GM19099 (cell line): Measurements from ENCODE around the gene CYYR1.

Source experiments
- POLR2A ChIP-seq: IDR thresholded peaks from 3 replicates; pipeline ENCODE4 v1.6.1; 2011; ENCODE audit warnings: low read depth; ENCODE audit not compliant: insufficient read length; ENCODE audit errors: extremely low read depth

CYYR1 gene

DNA sequence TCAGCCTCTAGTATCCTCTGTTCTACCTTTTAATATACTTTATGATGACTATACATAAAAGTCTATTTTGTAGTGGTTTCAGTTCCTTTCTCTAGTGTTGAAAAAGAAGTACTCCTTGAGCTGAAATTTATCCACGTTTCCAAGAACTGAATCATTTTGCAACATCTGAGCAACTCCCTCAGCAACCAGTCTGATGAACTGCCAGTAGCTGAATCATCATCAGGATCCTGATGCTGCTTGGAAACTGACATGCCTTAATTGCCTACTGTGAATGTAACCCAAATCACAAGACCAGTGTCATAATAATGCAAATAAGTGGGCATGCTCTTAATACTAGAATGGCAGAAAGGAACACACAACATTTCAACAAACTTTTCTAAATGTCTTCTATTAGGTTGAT lies 103.3 kb downstream of the CYYR1 start:
- no peak for TF ChIP-seq POLR2A

- no peak for TF ChIP-seq POLR2A
Observed at GRCh38 chr21:26465916-26466315, 107.2 kb downstream of the CYYR1 start.

DNA sequence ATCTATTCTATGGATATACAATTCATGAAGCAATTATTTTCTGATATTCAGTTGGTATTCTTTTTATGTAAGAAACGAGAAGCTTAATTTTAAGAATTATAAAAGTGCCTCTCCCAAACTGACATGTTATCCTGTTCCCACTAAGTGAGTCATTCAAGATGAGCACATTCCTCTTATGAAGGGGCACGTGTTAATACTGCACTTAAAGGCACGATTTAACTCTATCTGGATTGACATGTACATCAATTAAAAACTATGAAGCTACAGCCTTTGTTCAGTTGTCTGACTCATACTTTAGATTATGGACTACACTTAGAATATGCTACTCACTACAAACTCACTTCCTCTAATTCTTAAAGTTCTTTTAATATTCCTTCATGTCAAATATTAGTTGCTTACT lies 111.6 kb downstream of the CYYR1 start:
- TF ChIP-seq POLR2A = no peak

- TF ChIP-seq POLR2A = no peak
Observed at GRCh38 chr21:26460621-26461020, 112.5 kb downstream of the CYYR1 start.

DNA sequence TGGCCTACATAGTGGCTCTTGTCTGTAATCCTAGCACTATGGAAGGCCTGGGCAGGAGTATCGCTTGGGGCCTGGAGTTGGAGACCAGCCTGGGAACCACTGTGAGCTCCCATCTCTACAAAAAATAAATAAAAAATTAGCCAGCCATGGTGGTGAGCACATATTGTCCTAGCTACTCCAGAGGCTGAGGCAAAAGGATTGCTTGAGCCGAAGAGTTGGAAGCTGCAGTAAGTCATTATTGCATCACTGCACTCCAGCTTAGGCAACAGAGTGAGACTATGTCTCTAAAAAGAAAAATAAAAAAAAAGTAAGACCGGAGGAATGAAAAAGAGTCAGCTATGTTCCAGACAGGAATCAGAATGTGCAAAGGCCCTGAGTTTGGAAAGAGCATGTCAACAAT lies 115.3 kb downstream of the CYYR1 start:
- TF ChIP-seq POLR2A = no peak

DNA sequence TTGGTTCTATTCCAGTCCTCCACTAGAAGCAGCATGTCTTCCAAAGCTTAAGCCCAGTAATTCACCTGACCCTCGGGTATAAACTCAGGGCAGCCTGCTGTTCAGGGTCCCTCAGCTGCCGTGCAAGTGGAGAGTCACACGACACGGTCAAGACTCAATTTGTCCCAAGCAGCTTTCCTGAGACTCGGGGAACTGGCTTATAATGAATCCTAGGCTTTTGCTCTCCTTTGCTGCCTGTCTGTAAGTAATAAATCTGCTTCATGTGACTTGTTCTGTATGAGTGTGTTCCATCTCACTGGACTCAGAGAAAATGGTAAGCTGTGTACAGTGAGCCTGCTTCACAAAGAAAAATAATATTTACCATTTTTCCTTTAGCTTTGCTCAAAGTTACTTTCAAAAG lies 119.8 kb downstream of the CYYR1 start:
- TF ChIP-seq POLR2A = no peak

- no peak for TF ChIP-seq POLR2A
Observed at GRCh38 chr21:26451081-26451740, 121.9 kb downstream of the CYYR1 start.

DNA sequence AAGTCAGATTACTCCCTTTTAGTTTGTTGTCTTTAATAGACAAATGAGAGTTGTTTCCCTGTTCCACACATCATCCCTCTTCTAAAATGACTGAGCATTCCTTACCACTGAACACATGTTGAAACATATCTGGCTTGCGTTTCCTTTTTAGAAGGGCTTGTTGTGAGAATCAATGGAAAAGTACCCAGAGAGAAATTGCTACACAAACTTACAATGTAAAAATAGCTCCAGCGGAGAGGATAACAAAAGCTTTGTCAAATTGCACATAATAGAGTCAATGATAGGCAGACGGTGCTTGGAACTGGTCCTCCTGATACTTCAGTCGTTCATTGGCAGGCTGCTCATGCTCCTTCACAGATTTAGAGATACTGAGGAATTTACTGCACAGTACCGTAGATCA lies 123.9 kb downstream of the CYYR1 start:
- TF ChIP-seq POLR2A = no peak

- TF ChIP-seq POLR2A = no peak
Observed at GRCh38 chr21:26448751-26449150, 124.3 kb downstream of the CYYR1 start.

DNA sequence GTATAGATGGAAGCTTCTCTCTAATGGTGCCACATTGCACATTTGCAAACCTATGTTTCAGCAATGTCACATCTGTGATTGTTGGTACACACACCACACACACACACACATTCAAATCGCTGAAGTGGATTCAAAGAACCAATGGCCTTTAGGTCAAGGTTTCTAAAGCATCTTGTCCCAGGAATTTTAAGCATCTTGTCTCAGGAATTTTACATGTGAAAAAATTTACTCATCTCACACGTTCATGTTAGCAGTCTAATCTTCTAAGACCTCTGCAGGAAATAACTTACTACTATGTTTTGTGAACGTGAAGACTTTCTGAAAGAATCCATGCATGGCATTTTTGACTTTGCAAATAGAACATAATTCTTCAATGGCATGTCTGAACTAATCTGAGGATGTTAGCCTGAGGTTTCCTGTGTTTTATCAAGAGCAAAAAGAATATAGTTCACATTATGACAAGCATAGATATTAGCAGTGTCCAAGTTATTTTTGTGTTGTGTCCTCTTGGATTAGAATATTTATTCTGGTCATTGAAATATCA lies 125.1 kb downstream of the CYYR1 start:
- no peak for TF ChIP-seq POLR2A

DNA sequence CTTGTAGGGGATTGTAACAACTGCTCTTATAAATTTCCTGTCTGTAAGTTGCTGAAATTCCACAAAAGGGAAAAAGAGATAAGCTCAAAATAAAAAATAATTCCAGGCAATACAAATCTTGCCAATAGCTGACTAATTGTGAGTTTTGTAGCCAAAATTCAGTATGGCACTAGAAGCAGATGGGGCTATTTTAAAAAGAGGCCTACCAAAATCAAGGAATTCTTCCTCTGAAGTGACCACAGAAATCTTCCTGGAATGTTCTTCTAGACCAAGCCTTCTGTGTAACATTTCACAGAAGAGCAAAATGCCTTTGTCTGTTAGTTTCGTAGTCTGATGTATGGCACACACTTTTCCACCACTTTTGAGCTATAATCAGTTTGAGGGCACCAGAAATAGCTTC lies 127.6 kb downstream of the CYYR1 start:
- TF ChIP-seq POLR2A = no peak

GRCh38 chr21:26444646-26445045 lies 128.4 kb downstream of the CYYR1 start:
- TF ChIP-seq POLR2A = no peak

GRCh38 chr21:26443867-26444266 lies 129.2 kb downstream of the CYYR1 start:
- no peak for TF ChIP-seq POLR2A

GRCh38 chr21:26443291-26443690 lies 129.8 kb downstream of the CYYR1 start:
- no peak for TF ChIP-seq POLR2A

DNA sequence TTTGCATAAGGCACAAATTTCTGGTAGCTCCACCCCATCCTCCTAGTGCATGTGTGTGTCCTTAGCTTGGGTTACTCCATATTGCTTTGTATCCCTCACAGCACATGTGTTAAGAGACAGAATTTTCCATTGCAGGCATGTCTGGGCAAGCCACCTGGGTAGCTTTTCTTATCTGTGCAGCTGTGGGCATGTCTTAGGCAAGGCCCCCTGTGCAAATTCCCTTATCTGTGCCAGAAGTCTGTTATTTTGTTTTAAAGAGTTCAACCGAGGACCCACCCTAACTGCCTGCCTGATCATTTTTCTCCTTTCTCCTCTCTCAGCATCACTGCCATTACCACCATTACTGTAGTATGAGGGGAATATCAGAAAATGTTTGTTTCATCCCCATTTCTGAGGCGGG lies 131.9 kb downstream of the CYYR1 start:
- TF ChIP-seq POLR2A = no peak

DNA sequence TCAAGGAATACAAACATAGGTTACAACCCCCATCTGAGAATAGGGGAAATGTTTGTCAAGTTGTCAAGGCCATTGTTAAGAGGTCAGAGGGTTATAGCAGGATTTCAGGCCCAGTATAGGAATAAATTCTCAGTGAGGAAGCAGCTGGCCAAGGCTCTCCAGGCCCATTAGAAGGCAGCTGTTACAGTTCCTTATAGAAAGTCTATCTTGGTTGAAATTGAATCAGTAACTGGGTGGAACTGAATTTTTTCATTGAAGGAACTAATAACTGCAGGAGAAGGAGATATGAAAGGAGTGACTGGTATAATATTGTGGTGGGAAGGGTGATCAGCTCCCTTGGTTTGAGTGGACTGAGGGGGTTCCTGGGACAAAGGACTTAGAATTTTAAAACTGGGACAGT lies 134.1 kb downstream of the CYYR1 start:
- no peak for TF ChIP-seq POLR2A
